Measurements from ENCODE around the gene ERICH6.

DNA sequence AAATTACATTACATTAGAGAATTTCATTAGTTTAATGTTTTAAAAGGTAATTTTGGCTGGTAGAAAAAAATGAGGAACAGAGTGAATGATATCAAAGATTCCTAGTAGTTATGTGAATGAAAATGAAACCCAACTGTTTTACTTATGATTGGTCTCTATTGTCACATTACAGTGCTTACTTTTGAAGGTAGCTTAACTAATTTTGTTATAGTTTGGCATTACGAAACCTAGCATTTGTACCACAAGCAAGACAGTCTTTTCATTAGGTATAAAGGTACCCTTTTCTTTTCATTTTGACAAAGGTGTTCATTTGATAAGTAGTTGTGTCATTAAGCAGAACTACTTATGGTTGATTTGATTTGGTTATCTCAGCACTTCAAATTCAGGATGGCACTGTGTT, 93.7 kb downstream of the ERICH6 start:
- no peak for TF ChIP-seq POLR2A (IDR thresholded peaks at IDR 0.05)
- no peak for TF ChIP-seq CTCF (IDR thresholded peaks at IDR 0.05)
- no peak for TF ChIP-seq EP300 (IDR thresholded peaks at IDR 0.05)
- TF ChIP-seq POLR2AphosphoS5 (IDR thresholded peaks at IDR 0.05), result no peak
